ENCODE results near the gene KRT76.

Gene KRT76

GRCh38 chr12:52818388-52818787 is 41.2 kb upstream of the KRT76 start:
- no peak overlapping the region for H3K4me3 ChIP-seq (ENCODE audit: low read depth, low read length)
- H3K9me3 ChIP-seq (ENCODE audit: severe bottlenecking), result no peaks in the 10 kb centered on the region
- DNase-seq, result no peak
- peaks cover 87% of the 10 kb centered on the region for H3K27me3 ChIP-seq (ENCODE audit: insufficient read depth, low read depth, severe bottlenecking)
- H3K27ac ChIP-seq, result no peak overlapping the region
- TF ChIP-seq, protein P1, sequence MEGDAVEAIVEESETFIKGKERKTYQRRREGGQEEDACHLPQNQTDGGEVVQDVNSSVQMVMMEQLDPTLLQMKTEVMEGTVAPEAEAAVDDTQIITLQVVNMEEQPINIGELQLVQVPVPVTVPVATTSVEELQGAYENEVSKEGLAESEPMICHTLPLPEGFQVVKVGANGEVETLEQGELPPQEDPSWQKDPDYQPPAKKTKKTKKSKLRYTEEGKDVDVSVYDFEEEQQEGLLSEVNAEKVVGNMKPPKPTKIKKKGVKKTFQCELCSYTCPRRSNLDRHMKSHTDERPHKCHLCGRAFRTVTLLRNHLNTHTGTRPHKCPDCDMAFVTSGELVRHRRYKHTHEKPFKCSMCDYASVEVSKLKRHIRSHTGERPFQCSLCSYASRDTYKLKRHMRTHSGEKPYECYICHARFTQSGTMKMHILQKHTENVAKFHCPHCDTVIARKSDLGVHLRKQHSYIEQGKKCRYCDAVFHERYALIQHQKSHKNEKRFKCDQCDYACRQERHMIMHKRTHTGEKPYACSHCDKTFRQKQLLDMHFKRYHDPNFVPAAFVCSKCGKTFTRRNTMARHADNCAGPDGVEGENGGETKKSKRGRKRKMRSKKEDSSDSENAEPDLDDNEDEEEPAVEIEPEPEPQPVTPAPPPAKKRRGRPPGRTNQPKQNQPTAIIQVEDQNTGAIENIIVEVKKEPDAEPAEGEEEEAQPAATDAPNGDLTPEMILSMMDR (IDR thresholded peaks at IDR 0.05; ENCODE audit: low read depth, low read length), result no peak
- H3K36me3 ChIP-seq, result no peaks in the 10 kb centered on the region

- no peak overlapping the region for H3K27ac ChIP-seq
- no peaks in the 10 kb centered on the region for H3K9me3 ChIP-seq (ENCODE audit: severe bottlenecking)
- H3K27me3 ChIP-seq (ENCODE audit: insufficient read depth, low read depth, severe bottlenecking), result peaks cover 87% of the 10 kb centered on the region
- H3K4me3 ChIP-seq (ENCODE audit: low read depth, low read length), result no peak overlapping the region
- TF ChIP-seq, protein P1 (IDR thresholded peaks at IDR 0.05; ENCODE audit: low read depth, low read length), result no peak
- no peaks in the 10 kb centered on the region for H3K36me3 ChIP-seq
- no peak for DNase-seq
These were observed 40.6 kb upstream of the KRT76 start for GRCh38 chr12:52817699-52818238.

DNA sequence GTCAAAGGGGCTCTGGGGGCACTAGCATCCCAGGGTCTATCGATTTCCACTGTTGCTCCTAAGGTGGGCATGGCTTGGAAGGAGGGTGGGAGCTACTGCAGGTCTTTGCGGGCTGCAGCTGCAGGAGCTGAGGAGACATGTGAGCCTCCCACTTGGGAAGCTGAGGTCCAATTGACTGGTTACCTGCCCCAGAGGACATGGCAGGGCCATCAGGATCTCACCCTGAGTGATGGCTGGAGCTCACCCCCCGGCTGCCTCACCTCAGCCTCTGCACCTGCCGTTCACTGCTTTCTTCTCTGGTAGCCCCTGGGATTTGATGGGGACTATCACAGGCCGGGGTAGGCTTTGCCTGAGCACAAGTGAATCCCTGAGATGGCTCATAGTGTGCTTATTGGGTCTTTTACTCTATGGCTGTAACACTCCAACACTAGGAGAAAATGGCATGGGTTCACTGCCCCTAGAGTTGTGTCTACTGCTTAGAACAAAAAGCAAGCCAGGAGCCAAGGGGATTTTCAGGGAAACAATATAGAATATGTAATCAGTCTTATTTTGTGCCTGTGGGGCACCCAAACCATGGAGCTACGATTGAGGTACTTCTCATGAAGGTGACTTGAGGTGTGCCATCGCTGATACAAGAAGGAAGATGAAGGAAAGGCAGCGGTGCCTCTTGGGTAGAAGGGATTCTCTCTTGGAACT is 40.0 kb upstream of the KRT76 start:
- peaks cover 87% of the 10 kb centered on the region for H3K27me3 ChIP-seq (ENCODE audit: insufficient read depth, low read depth, severe bottlenecking)
- TF ChIP-seq, protein P1 (IDR thresholded peaks at IDR 0.05; ENCODE audit: low read depth, low read length), result no peak
- DNase-seq, result no peak

DNA sequence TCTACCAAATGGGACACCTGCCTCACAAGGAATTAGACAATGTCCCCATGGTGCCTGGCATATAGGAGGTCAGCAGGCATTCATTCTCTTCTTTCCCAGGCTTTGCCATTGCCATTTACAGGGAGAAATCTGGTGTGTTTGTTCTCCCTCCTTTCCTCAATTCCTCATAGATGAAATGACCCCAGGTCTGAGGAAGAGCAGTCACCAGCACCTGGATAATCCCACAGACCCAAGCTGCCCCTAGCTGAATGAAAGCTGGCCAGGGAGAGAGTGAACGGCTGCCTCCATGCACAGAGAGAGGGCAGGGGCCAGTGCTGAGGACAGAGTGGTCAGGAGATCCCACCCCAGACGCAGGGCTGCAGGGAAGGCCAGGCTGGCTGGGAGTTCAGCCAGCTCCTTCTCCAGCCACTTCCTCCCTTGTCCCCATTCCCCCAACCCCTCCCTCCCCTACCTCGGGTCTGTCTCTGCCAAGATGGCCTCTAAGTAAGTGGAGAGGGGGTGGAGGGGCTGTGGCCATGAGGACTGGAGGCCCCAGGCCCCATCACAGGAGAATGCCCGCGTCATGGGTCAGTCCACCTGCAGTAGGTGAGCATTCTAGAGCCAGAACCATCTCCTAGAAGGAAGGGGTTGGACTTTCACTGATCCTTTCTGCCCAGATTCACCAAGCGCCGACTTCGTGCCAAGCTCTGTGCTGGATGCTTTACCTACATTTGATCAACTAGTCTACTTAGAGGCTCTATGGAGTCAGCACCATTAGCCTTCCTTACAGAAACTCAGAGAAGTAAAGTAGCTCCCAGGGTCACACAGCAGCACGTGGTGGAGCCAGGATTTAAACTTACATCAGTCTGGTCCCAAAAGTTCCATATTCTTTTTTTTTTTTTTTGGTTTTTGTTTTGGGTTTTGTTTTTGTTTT is 38.8 kb upstream of the KRT76 start:
- Histone ChIP-seq H3K27me3 (ENCODE audit: insufficient read depth, low read depth, severe bottlenecking) (peaks cover 89% of the 10 kb centered on the region), H3K27ac (no peak overlapping the region)

More for the DNA sequence above, 40.0 kb upstream of the KRT76 start:
- Histone ChIP-seq H3K36me3 (no peaks in the 10 kb centered on the region), H3K4me3 (ENCODE audit: low read depth, low read length) (no peak overlapping the region), H3K9me3 (ENCODE audit: severe bottlenecking) (no peaks in the 10 kb centered on the region), H3K27ac (no peak overlapping the region)

DNA sequence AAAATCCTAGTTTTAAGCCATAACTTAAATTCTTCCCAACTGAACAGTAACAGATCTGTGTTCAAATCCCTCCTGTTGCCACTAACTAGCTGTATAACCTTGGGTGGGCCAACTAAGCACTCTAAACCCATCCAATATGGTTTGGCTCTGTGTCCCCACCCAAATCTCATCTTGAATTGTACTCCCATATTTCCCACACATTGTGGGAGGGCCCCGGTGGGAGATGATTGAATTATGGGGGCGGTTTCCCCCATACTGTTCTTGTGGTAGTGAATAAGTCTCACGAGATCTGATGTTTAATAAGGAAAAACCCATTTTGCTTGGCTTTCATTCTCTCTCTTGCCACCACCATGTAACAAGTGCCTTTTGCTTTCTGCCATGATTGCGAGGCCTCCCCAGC is 38.0 kb upstream of the KRT76 start:
- H3K36me3 ChIP-seq, result no peaks in the 10 kb centered on the region
- H3K9me3 ChIP-seq (ENCODE audit: severe bottlenecking), result no peaks in the 10 kb centered on the region
- H3K27me3 ChIP-seq (ENCODE audit: insufficient read depth, low read depth, severe bottlenecking), result peaks cover 89% of the 10 kb centered on the region
- no peak overlapping the region for H3K27ac ChIP-seq
- H3K4me3 ChIP-seq (ENCODE audit: low read depth, low read length), result no peak overlapping the region
- TF ChIP-seq, protein P1 (IDR thresholded peaks at IDR 0.05; ENCODE audit: low read depth, low read length), result no peak
- DNase-seq, result no peak

More for the DNA sequence above, 38.8 kb upstream of the KRT76 start:
- Histone ChIP-seq H3K36me3 (no peaks in the 10 kb centered on the region), H3K4me3 (ENCODE audit: low read depth, low read length) (no peak overlapping the region), H3K9me3 (ENCODE audit: severe bottlenecking) (no peaks in the 10 kb centered on the region)
- DNase-seq, result no peak
- TF ChIP-seq, protein P1 (IDR thresholded peaks at IDR 0.05; ENCODE audit: low read depth, low read length), result no peak
